HG02943 (cell line): ENCODE data around the gene XKRX.

Experiments used
- ATAC-seq: cut with Tn5 transposase; IDR thresholded peaks from one replicate; pipeline ENCODE4 v1.9.1; 2021; ENCODE audit warnings: mild to moderate bottlenecking, low read depth, moderate library complexity; ENCODE audit not compliant: unreplicated experiment

The XKRX gene

GRCh38 chrX:100904433-100904832 lies 24.3 kb downstream of the XKRX start:
- ATAC-seq: no peak

- no peak for ATAC-seq
Measured at GRCh38 chrX:100895365-100896075, 33.2 kb downstream of the XKRX start.

- ATAC-seq: no peak
Measured at GRCh38 chrX:100883654-100884053, 45.1 kb downstream of the XKRX start.

GRCh38 chrX:100880368-100880767 lies 48.3 kb downstream of the XKRX start:
- no peak for ATAC-seq

GRCh38 chrX:100874325-100874724 lies 54.4 kb downstream of the XKRX start, which contains the start of gene NOX1:
TSS of gene NOX1 (minus strand) at chrX:100874359. CDS start at chrX:100874139, 220 bp downstream.
- ATAC-seq: no peak

GRCh38 chrX:100871594-100872560 lies 56.8 kb downstream of the XKRX start:
- ATAC-seq: no peak

GRCh38 chrX:100870527-100870926 lies 58.2 kb downstream of the XKRX start:
- ATAC-seq: no peak

GRCh38 chrX:100868273-100868672 lies 60.4 kb downstream of the XKRX start:
- ATAC-seq: no peak

- no peak for ATAC-seq
Measured at GRCh38 chrX:100864657-100865391, 63.9 kb downstream of the XKRX start.
